ENCODE data around the gene LYZL4. TPM values are rescaled to one million over a fixed set of nuclear protein-coding genes. Genes with fewer than 3 reads are reported as not detected.

The LYZL4 gene
- total RNA-seq: not detected

- WGBS, 2 donors: 61 to 69% methylated on average over 5 of the region's 5 CpGs
- TF ChIP-seq, protein P1, sequence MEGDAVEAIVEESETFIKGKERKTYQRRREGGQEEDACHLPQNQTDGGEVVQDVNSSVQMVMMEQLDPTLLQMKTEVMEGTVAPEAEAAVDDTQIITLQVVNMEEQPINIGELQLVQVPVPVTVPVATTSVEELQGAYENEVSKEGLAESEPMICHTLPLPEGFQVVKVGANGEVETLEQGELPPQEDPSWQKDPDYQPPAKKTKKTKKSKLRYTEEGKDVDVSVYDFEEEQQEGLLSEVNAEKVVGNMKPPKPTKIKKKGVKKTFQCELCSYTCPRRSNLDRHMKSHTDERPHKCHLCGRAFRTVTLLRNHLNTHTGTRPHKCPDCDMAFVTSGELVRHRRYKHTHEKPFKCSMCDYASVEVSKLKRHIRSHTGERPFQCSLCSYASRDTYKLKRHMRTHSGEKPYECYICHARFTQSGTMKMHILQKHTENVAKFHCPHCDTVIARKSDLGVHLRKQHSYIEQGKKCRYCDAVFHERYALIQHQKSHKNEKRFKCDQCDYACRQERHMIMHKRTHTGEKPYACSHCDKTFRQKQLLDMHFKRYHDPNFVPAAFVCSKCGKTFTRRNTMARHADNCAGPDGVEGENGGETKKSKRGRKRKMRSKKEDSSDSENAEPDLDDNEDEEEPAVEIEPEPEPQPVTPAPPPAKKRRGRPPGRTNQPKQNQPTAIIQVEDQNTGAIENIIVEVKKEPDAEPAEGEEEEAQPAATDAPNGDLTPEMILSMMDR (IDR thresholded peaks at IDR 0.05): no peak
- TF ChIP-seq POLR2A (IDR thresholded peaks at IDR 0.05): no peak
- Histone ChIP-seq H3K27me3 (no peaks in the 10 kb centered on the region), H3K4me1 (no peaks in the 10 kb centered on the region), H3K4me3 (replicated peaks in 1 of 3) (no peak within 1 kb of the TSS), H3K9me3 (no peaks in the 10 kb centered on the region), H3K36me3 (no peaks in the 10 kb centered on the region), H3K27ac (no peak within 1 kb of the TSS)
- no peak for DNase-seq
- intact Hi-C loops (cut with DNase I): no loop called here
Observed at GRCh38 chr3:42410370-42411131, at the start of gene LYZL4. Gene LYZL4, minus strand, starts transcription at chr3:42410610. Its CDS starts 3,359 bp downstream, at chr3:42407251.

GRCh38 chr3:42459151-42459550 lies 48.7 kb upstream of the LYZL4 start:
- Histone ChIP-seq H3K27me3 (no peaks in the 10 kb centered on the region), H3K4me1 (no peaks in the 10 kb centered on the region), H3K9me3 (no peaks in the 10 kb centered on the region), H3K27ac (no peak overlapping the region), H3K4me3 (replicated peaks in 1 of 3) (no peak overlapping the region), H3K36me3 (no peaks in the 10 kb centered on the region)
- intact Hi-C loops (cut with DNase I): no loop called here
- DNase-seq: no peak
- TF ChIP-seq POLR2A (IDR thresholded peaks at IDR 0.05): no peak

DNA sequence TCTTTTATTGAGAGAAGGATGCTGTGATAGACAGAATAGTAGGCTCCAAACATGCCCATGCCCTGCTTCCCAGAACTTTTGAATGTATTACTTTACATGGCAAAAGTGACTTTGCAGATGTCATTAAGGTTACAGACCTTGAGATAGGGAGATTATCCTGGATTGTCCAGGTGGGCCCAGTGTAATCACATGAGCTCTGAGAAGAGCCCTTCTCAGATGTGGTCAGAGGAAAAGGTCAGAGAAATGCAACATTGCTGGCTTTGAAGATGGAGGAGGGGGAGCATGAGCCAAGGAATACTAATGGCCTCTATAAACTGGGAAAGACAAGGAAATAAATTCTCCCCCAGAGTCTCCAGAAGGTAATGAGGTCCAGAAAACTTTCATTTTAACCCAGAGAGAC lies 45.8 kb upstream of the LYZL4 start:
- Histone ChIP-seq H3K36me3 (no peaks in the 10 kb centered on the region), H3K4me1 (no peaks in the 10 kb centered on the region), H3K4me3 (replicated peaks in 1 of 3) (no peak overlapping the region), H3K27me3 (no peaks in the 10 kb centered on the region), H3K27ac (no peak overlapping the region), H3K9me3 (no peaks in the 10 kb centered on the region)
- DNase-seq: no peak
- intact Hi-C loops (cut with DNase I): no loop called here
- no peak for TF ChIP-seq POLR2A (IDR thresholded peaks at IDR 0.05)
- TF ChIP-seq, protein P1 (IDR thresholded peaks at IDR 0.05): no peak

DNA sequence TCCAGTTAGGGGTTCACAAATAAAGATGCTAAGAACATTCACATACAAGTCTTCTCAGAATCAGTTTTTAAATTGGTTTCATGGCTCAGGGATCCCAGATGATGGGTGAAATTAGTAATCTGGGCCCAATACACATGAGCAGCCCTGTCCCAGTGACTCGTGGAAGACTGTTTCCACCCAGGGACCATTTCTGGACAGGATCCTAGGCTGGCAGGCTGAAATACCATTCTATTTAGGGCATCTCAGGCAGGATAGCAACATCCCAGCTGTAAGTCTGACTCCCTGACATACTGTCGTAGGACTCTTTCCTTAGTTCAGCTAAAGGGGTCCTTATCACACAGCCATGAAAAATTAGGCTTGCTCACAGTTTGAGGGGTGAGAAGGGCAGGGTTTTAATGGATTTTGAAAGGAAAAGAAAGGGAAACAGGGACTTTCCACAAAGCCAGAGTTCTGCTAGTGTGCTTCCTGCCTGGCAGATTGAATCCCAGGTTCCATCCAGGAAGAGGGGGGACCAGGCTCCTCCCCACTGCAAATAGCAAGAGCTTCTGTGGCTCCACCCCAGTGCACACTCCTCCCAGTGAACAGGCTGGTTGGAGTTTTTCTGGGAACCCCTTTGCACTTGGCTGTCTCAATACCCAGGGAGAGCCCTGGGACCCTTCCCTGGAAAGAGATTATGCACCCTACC lies 41.3 kb upstream of the LYZL4 start:
- Histone ChIP-seq H3K27me3 (no peaks in the 10 kb centered on the region), H3K4me1 (no peaks in the 10 kb centered on the region), H3K36me3 (no peaks in the 10 kb centered on the region), H3K27ac (peak overlapping the region in 1 of 3 donors; percentile 23), H3K4me3 (replicated peaks in 1 of 3) (no peak overlapping the region), H3K9me3 (no peaks in the 10 kb centered on the region)
- intact Hi-C loops (cut with DNase I): no loop called here
- peak in 1 of 2 donors; percentile 5 for DNase-seq
- WGBS, 2 donors: 57 to 73% methylated on average over 2 of the region's 2 CpGs
- TF ChIP-seq, protein P1 (IDR thresholded peaks at IDR 0.05): no peak
- no peak for TF ChIP-seq POLR2A (IDR thresholded peaks at IDR 0.05)

DNA sequence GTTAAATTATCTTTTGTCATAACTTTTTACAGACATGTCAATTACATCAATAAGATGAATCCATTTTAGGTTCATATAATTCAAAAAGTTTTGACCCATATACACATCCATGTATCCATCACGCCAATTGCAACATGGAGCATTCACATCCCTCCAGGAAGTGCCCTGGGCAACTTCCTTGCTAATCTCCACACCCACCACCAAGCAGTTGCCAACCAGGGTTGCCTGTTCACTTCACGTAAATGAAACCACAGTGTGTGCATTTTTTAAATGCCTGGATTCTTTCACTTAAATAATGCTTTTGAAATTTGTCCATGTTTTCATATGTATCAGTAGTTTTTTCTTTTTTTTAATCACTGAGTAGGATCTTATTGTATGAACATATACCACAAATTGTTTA lies 40.7 kb upstream of the LYZL4 start:
- DNase-seq: no peak
- H3K27ac ChIP-seq: no peak overlapping the region
- H3K4me1 ChIP-seq: no peaks in the 10 kb centered on the region
- TF ChIP-seq, protein P1 (IDR thresholded peaks at IDR 0.05): no peak
- no peak for TF ChIP-seq POLR2A (IDR thresholded peaks at IDR 0.05)
- no peak overlapping the region for H3K4me3 ChIP-seq (replicated peaks in 1 of 3)
- H3K9me3 ChIP-seq: no peaks in the 10 kb centered on the region
- H3K36me3 ChIP-seq: no peaks in the 10 kb centered on the region
- H3K27me3 ChIP-seq: no peaks in the 10 kb centered on the region
- intact Hi-C loops (cut with DNase I): no loop called here
- WGBS, 2 donors: 80 to 84% methylated on average over 2 of the region's 2 CpGs

All from thyroid gland (tissue), 4 donors.